Neutrophil (primary cell): ENCODE measurements around the gene MCM3AP.
A peak's percentile ranks its signal among the peaks of the same experiment; 100 is the strongest.

Experiments
- H3K27ac ChIP-seq: fragments of 200-600 bp; sonication (generic); 2 replicates; pipeline ENCODE4 v1.5.1; 2016; ENCODE audit warnings: mild to moderate bottlenecking, moderate library complexity
- H3K27me3 ChIP-seq: fragments of 200-600 bp; sonication (generic); 2 replicates; pipeline ENCODE4 v1.6.0; 2016; ENCODE audit warnings: mild to moderate bottlenecking
- H3K36me3 ChIP-seq: fragments of 200-600 bp; sonication (generic); 2 replicates; pipeline ENCODE4 v1.5.1; 2017
- H3K4me1 ChIP-seq, 2 experiments: fragments of 200-600 bp in 1 of 2; sonication (generic) in 1 of 2; 1 replicate in 1 of 2; 2 replicates in 1 of 2; pipeline versions ENCODE4 v1.5.1 to v1.6.1; 2013 to 2016; ENCODE audit warnings: low read depth in 1 of 2, low read length in 1 of 2, mild to moderate bottlenecking in 1 of 2, moderate library complexity in 1 of 2; ENCODE audit not compliant: control insufficient read depth in 1 of 2, insufficient read depth in 1 of 2
- H3K4me3 ChIP-seq, 2 experiments: fragments of 200-600 bp in 1 of 2; sonication (generic) in 1 of 2; 1 replicate in 1 of 2; 2 replicates in 1 of 2; pipeline ENCODE4 v1.5.1; 2013 to 2016; ENCODE audit warnings: low read depth in 1 of 2, low read length in 1 of 2, mild to moderate bottlenecking in 1 of 2, moderate library complexity in 1 of 2
- H3K9me3 ChIP-seq: fragments of 200-600 bp; sonication (generic); 2 replicates; pipeline ENCODE4 v1.5.1; 2016
- CTCF ChIP-seq: fragments of 200-600 bp; sonication (generic); IDR thresholded peaks from 2 replicates; pipeline ENCODE4 v1.5.1; 2016; ENCODE audit warnings: antibody characterized with exemption

Gene MCM3AP

DNA sequence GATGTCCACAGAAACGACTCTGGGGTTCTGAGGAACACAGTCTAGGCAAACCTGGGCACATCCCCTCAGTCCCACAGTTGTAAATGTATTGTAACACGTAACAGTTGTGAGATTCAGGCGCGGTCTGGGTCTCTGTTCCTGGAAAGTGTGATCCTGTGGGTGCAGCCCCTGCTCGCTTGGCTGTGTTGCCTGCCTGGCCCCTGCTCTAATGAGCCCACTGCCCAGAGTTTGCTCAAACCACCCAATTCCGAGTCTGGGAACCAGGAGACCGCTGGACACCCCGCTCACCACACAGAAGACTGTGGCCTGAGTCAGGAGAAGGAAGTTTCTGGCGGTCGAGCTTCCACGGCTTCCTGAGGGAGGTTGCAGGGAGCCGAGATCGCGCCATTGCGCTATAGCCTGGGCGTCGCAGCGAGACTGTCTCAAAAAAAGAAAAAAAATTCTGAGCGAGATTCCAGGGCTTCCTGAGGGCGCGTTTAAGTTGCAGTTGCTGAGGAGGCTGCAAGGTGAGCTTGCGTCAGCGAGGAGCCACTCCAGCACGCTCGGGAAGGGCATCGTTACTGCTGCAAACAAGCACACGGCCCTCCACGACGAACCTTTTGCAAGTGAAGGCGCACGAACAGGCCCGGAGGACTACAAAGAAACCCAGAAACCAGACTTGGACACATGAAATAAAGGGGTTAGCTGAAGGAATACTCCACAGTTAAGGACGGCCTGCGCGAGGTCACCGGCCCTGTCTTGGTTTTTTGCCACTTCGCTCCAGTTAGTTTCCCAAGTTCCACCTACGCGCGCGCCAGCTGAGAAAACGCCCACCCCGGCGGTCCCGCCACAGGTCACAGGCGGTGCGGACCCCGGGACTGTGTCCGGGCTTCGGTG is 37.2 kb upstream of the MCM3AP start:
- Histone ChIP-seq H3K36me3 (peaks cover 6% of the 10 kb centered on the region), H3K9me3 (no peaks in the 10 kb centered on the region), H3K4me3 (peak overlapping the region; percentile 96 to 100), H3K27ac (peak overlapping the region; percentile 94), H3K27me3 (no peaks in the 10 kb centered on the region), H3K4me1 (peaks cover 47 to 49% of the 10 kb centered on the region in 2 experiments)
- no peak for TF ChIP-seq CTCF

DNA sequence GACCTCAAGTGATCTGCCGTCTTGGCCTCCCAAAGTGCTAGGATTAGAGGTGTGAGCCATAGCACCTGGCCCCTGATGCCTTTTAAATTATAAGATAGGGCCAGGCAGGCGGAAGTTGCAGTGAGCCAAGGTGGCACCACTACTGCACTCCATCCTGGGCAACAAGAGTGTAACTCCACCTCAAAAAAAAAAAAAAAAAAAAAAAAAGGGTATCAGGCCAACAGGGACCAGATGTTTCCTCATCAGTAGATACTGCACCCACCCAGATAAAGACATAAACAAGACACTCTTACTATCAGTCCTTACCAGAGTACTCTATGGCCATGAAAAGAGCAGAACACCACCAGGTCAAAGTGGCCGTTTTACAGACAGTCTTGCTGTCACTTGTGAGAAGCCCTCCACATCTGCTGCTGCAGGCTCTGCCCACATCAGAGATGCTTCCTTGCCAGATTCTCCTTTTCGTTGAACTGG is 35.0 kb upstream of the MCM3AP start:
- TF ChIP-seq CTCF = no peak
- no peaks in the 10 kb centered on the region for H3K9me3 ChIP-seq
- no peak overlapping the region for H3K4me3 ChIP-seq
- H3K27ac ChIP-seq = no peak overlapping the region
- no peaks in the 10 kb centered on the region for H3K27me3 ChIP-seq
- H3K4me1 ChIP-seq = peaks cover 41 to 43% of the 10 kb centered on the region in 2 experiments
- peaks cover 18% of the 10 kb centered on the region for H3K36me3 ChIP-seq

- peaks cover 36 to 37% of the 10 kb centered on the region in 2 experiments for H3K4me1 ChIP-seq
- peaks cover 29% of the 10 kb centered on the region for H3K36me3 ChIP-seq
- no peak overlapping the region for H3K27ac ChIP-seq
- no peak overlapping the region for H3K4me3 ChIP-seq
- no peaks in the 10 kb centered on the region for H3K9me3 ChIP-seq
- no peak for TF ChIP-seq CTCF
- no peaks in the 10 kb centered on the region for H3K27me3 ChIP-seq
Measured at GRCh38 chr21:46319186-46319585, 33.8 kb upstream of the MCM3AP start.

- Histone ChIP-seq H3K4me3 (no peak overlapping the region), H3K9me3 (no peaks in the 10 kb centered on the region), H3K27ac (no peak overlapping the region), H3K36me3 (peaks cover 31% of the 10 kb centered on the region), H3K4me1 (peaks cover 36% of the 10 kb centered on the region in 2 experiments), H3K27me3 (no peaks in the 10 kb centered on the region)
- no peak for TF ChIP-seq CTCF
Measured at GRCh38 chr21:46318464-46318845, 33.0 kb upstream of the MCM3AP start.

GRCh38 chr21:46317710-46318463 is 32.5 kb upstream of the MCM3AP start:
- no peaks in the 10 kb centered on the region for H3K9me3 ChIP-seq
- H3K4me3 ChIP-seq = no peak overlapping the region
- no peak for TF ChIP-seq CTCF
- no peak overlapping the region for H3K27ac ChIP-seq
- peaks cover 30% of the 10 kb centered on the region in 2 experiments for H3K4me1 ChIP-seq
- peaks cover 35% of the 10 kb centered on the region for H3K36me3 ChIP-seq
- H3K27me3 ChIP-seq = no peaks in the 10 kb centered on the region
